ENCODE measurements around the gene ACAA1. TPM values are rescaled to one million over a fixed set of nuclear protein-coding genes. Genes with fewer than 3 reads are reported as not detected.

ACAA1 gene
- total RNA-seq, 1 donor from 2014 or later, result 62.0 TPM

DNA sequence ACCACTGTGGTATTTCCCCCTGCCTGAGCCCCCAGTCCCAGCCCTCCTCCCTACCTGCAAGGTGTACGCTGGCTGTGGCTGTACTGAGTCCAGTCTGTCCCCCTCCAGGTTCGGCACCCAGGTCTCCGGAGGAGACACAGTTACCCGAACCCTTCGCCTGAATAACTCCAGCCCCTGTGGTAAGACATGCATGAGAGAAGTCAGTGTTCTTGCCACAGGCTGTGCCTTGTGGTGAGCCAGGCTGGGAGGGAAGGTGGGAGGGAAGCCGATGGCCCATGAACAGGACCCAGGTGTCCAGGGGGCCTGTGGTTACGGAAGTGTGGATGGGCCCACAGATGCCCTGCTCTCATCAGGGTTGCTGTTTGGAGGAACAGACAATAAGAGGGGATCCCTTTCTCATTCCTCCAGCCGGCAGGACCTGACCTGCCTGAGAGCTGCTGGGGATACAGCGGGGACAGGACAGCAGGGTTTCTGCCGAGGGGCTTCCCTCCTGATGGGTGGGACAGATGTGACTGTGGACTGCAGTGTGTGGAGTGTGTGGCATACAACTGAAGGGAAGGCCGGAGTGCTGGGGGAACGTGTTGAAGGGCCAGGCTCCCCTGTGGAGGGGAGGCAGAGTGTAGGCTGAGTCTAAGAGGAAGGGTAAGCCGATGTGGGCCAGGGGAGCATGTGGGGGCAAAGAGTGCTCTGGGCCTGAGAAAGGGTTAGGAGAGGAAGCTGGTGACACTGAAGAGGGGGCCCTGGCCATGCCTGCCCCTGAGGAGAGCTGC is 21.9 kb downstream of the ACAA1 start:
- TF ChIP-seq, protein P1, sequence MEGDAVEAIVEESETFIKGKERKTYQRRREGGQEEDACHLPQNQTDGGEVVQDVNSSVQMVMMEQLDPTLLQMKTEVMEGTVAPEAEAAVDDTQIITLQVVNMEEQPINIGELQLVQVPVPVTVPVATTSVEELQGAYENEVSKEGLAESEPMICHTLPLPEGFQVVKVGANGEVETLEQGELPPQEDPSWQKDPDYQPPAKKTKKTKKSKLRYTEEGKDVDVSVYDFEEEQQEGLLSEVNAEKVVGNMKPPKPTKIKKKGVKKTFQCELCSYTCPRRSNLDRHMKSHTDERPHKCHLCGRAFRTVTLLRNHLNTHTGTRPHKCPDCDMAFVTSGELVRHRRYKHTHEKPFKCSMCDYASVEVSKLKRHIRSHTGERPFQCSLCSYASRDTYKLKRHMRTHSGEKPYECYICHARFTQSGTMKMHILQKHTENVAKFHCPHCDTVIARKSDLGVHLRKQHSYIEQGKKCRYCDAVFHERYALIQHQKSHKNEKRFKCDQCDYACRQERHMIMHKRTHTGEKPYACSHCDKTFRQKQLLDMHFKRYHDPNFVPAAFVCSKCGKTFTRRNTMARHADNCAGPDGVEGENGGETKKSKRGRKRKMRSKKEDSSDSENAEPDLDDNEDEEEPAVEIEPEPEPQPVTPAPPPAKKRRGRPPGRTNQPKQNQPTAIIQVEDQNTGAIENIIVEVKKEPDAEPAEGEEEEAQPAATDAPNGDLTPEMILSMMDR (IDR thresholded peaks at IDR 0.05), result no peak
- Mint-ChIP-seq H3K4me3 (ENCODE audit: unreplicated experiment) (no peak overlapping the region), H3K27ac (ENCODE audit: unreplicated experiment) (no peak overlapping the region), H3K27me3 (ENCODE audit: unreplicated experiment) (no peaks in the 10 kb centered on the region), H3K9me3 (ENCODE audit: unreplicated experiment) (no peaks in the 10 kb centered on the region), H3K36me3 (ENCODE audit: unreplicated experiment) (no peaks in the 10 kb centered on the region), H3K4me1 (ENCODE audit: unreplicated experiment) (no peaks in the 10 kb centered on the region)
- no peak for DNase-seq (ENCODE audit: extremely low spot score, unreplicated experiment)

DNA sequence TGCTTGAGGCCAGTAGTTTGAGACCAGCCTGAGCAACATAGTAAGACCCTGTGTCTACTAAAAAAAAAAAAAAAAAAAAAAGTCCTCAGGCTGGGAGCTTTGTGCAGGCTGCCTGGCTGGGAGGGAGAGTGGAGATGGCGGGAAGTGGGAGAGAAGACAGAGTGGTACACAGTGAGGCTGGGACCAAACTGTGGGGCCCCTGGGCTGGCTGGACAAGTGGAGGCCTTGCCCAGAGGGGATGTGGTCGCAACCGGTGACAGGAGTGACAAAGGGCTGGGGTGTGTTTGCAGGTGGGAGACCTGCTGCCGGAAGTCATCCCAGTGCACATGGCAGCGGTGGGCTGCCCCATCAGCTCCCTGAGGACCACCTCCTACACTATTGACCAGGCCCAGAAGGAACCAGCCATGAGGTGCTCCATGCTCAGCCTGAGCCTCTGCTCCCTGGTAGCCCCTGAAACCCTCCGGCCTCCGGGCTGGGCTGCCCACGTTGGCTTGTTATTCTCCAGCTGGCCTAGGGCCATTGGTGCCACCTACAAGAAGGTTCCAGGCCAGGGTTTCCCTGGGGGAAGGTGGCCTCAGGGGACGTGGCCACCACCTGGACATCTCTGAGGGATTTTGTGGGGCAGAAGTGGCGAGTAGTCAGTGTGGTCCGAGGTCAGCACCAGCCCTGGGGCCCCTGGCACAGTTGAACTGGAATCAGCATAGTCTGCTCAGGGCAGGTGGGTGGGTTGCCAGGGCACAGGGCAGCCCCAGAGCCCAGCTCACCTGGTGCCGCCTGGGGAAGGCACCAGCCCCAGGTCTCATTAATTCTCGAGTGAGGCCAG is 22.7 kb downstream of the ACAA1 start:
- TF ChIP-seq, protein P1 (IDR thresholded peaks at IDR 0.05), result no peak
- DNase-seq (ENCODE audit: extremely low spot score, unreplicated experiment), result no peak
- Mint-ChIP-seq H3K27me3 (ENCODE audit: unreplicated experiment) (no peaks in the 10 kb centered on the region), H3K36me3 (ENCODE audit: unreplicated experiment) (no peaks in the 10 kb centered on the region), H3K27ac (ENCODE audit: unreplicated experiment) (no peak overlapping the region), H3K4me3 (ENCODE audit: unreplicated experiment) (no peak overlapping the region), H3K9me3 (ENCODE audit: unreplicated experiment) (no peaks in the 10 kb centered on the region), H3K4me1 (ENCODE audit: unreplicated experiment) (no peaks in the 10 kb centered on the region)

DNA sequence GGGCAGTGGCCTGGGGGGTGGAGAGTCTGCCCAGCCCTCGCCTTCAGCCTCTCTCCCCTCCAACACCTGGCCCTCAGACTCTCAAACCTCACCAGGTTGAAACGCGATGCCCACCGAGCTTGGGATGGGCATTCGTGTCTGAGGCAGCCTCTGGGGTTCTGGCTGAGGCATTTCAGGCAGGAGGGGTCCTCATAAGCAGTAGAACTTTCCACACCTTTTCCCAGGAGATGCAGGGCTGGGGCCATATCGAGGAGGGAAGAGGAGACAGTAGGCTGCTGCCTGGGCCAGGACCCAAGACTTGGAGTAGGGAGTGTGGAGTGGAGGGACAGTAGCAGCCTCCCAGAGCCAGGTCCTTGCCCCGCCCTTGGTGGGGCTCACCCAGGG is 24.6 kb downstream of the ACAA1 start:
- no peak for DNase-seq (ENCODE audit: extremely low spot score, unreplicated experiment)
- no peak overlapping the region for H3K4me3 Mint-ChIP-seq (ENCODE audit: unreplicated experiment)
- H3K36me3 Mint-ChIP-seq (ENCODE audit: unreplicated experiment), result no peaks in the 10 kb centered on the region
- H3K27me3 Mint-ChIP-seq (ENCODE audit: unreplicated experiment), result no peaks in the 10 kb centered on the region
- H3K9me3 Mint-ChIP-seq (ENCODE audit: unreplicated experiment), result no peaks in the 10 kb centered on the region
- H3K4me1 Mint-ChIP-seq (ENCODE audit: unreplicated experiment), result no peaks in the 10 kb centered on the region
- TF ChIP-seq, protein P1 (IDR thresholded peaks at IDR 0.05), result no peak
- no peak overlapping the region for H3K27ac Mint-ChIP-seq (ENCODE audit: unreplicated experiment)

DNA sequence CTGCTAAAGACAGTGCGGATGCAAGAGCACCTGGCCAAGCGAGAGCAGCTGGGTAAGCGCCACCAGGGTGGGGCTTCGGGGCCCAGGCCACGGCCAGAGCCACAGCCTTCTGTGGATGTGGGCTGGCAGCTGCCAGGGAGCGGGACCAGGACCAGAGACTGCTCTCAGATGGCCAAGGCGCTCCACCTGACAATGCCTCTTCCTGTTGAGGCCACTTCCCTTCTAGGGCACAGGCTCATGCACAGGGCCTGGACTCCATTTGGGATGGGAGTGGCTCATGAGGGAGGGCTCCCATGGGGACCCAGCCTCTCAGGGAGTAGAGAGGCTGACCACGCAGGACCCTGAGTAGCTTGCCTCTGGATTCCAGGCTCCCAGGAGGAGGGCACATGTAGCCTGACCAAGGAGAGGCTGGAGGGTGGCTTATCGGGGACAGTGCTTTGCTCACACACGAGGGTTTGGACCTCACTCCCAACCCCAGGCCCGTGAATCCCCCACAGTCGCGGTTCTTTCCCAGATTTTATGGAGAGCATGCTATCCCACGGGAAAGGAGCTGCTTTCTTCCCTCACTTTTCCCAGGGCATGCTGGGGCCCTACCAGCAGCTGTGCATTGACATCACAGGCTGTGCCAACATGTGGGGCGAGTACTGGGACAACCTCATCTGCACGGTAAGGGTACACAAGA is 25.1 kb downstream of the ACAA1 start:
- DNase-seq (ENCODE audit: extremely low spot score, unreplicated experiment), result no peak
- no peaks in the 10 kb centered on the region for H3K4me1 Mint-ChIP-seq (ENCODE audit: unreplicated experiment)
- H3K27me3 Mint-ChIP-seq (ENCODE audit: unreplicated experiment), result peaks cover 3% of the 10 kb centered on the region
- no peak overlapping the region for H3K4me3 Mint-ChIP-seq (ENCODE audit: unreplicated experiment)
- TF ChIP-seq, protein P1 (IDR thresholded peaks at IDR 0.05), result no peak
- H3K27ac Mint-ChIP-seq (ENCODE audit: unreplicated experiment), result no peak overlapping the region
- no peaks in the 10 kb centered on the region for H3K9me3 Mint-ChIP-seq (ENCODE audit: unreplicated experiment)
- no peaks in the 10 kb centered on the region for H3K36me3 Mint-ChIP-seq (ENCODE audit: unreplicated experiment)

DNA sequence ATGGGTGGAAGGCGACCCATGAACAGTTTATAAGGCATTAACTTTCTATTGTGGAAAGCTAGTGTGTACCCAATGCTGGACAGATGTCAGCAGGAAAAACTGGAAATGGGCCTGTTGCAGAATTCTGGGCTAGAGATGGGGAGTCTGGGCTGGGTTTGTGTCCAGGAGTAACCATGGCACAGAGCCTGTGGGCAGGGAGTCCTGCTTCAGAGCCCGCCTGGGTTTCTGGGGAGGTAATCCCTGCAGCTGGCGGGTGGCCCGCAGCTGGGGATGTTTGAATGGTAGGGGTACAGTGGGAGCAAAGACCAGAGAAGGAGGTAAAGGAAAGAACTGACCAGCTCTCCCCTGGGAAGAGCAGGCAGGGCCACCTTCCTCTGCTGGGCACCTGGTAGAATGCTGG is 25.7 kb downstream of the ACAA1 start:
- Mint-ChIP-seq H3K4me1 (ENCODE audit: unreplicated experiment) (no peaks in the 10 kb centered on the region), H3K27ac (ENCODE audit: unreplicated experiment) (no peak overlapping the region), H3K27me3 (ENCODE audit: unreplicated experiment) (peaks cover 5% of the 10 kb centered on the region), H3K4me3 (ENCODE audit: unreplicated experiment) (no peak overlapping the region), H3K9me3 (ENCODE audit: unreplicated experiment) (no peaks in the 10 kb centered on the region), H3K36me3 (ENCODE audit: unreplicated experiment) (no peaks in the 10 kb centered on the region)
- TF ChIP-seq, protein P1 (IDR thresholded peaks at IDR 0.05), result no peak
- no peak for DNase-seq (ENCODE audit: extremely low spot score, unreplicated experiment)

Data from osteocyte (in vitro differentiated cells).